Panc1 (cell line): ENCODE measurements around the gene ADGRF1. TPM values are rescaled to one million over a fixed set of nuclear protein-coding genes. Genes with fewer than 3 reads are reported as not detected.

Experiments
- ATAC-seq: fragments of 200-7000 bp; cut with Tn5 transposase; 2 replicates; pipeline ENCODE4 v1.9.1; 2020; ENCODE audit warnings: mild to moderate bottlenecking, moderate library complexity
- BruUV-seq: library from RNA; stranded (reverse); fragments of 400-500 nt; replicated peaks from 2 replicates; lab custom pipeline; 2021; lab: Mats Ljungman, UMichigan
- CTCF ChIA-PET: fragments of 300-600 bp; sonication (Branson Sonifier 250); formaldehyde crosslinking; loops from one replicate; lab custom pipeline; 2022; ENCODE audit warnings: antibody characterized with exemption; lab: Charles Lee
- POLR2A ChIA-PET: fragments of 300-600 bp; sonication (Branson Sonifier 250); formaldehyde crosslinking; loops from one replicate; lab custom pipeline; 2022; ENCODE audit warnings: antibody characterized with exemption; lab: Charles Lee
- DNase-seq: peaks from one replicate; pipeline ENCODE4 v3.0.0-alpha.2; 2010; ENCODE audit warnings: low read depth, low spot score
- H3K27ac ChIP-seq: 2 replicates; pipeline ENCODE4 v1.5.1; 2011; ENCODE audit warnings: mild to moderate bottlenecking, low read length, inconsistent platforms
- H3K27me3 ChIP-seq: fragments of 200-500 bp; sonication (Bioruptor generic); 2 replicates; pipeline ENCODE4 v1.6.0; 2014; ENCODE audit warnings: low read length, inconsistent platforms; ENCODE audit not compliant: control insufficient read depth, insufficient read depth
- H3K36me3 ChIP-seq: fragments of 200-500 bp; sonication (Bioruptor generic); 2 replicates; pipeline ENCODE4 v1.5.1; 2014; ENCODE audit warnings: inconsistent platforms, mild to moderate bottlenecking, low read length, moderate library complexity; ENCODE audit not compliant: control insufficient read depth, insufficient read depth
- H3K4me1 ChIP-seq: 2 replicates; pipeline ENCODE4 v1.5.1; 2011; ENCODE audit warnings: inconsistent platforms, mild to moderate bottlenecking, low read length, moderate library complexity; ENCODE audit not compliant: control insufficient read depth, insufficient read depth
- H3K4me3 ChIP-seq, 2 experiments: 2 replicates each; pipeline ENCODE4 v1.5.1; 2011 to 2012; ENCODE audit warnings: low read depth in 2 of 2, low read length in 2 of 2, mild to moderate bottlenecking in 2 of 2, inconsistent platforms in 1 of 2, moderate library complexity in 1 of 2
- H3K9me3 ChIP-seq: fragments of 200-500 bp; sonication (Bioruptor generic); 2 replicates; pipeline ENCODE4 v1.5.1; 2014; ENCODE audit warnings: low read depth, mild to moderate bottlenecking, inconsistent platforms, low read length, moderate library complexity; ENCODE audit not compliant: control insufficient read depth, insufficient read depth
- CTCF ChIP-seq: fragments of 450-650 bp; IDR thresholded peaks from 2 replicates; pipeline ENCODE4 v1.5.1; 2017; ENCODE audit warnings: mild to moderate bottlenecking
- POLR2AphosphoS5 ChIP-seq: IDR thresholded peaks from 2 replicates; pipeline ENCODE4 v1.6.1; 2012; ENCODE audit warnings: mild to moderate bottlenecking, low read depth, low read length, moderate library complexity
- REST ChIP-seq, 2 experiments: IDR thresholded peaks; 2 replicates each; pipeline ENCODE4 v1.6.1; 2011 to 2012; ENCODE audit warnings: low read depth in 2 of 2, control low read depth in 1 of 2, low read length in 1 of 2, mild to moderate bottlenecking in 1 of 2, moderate library complexity in 1 of 2; ENCODE audit not compliant: insufficient read depth in 1 of 2
- SIN3A ChIP-seq: IDR thresholded peaks from 2 replicates; pipeline ENCODE4 v1.6.1; 2012; ENCODE audit warnings: low read depth, mild to moderate bottlenecking, low read length, moderate library complexity, borderline replicate concordance; ENCODE audit not compliant: insufficient read depth
- TCF7L2 ChIP-seq: IDR thresholded peaks from 2 replicates; pipeline ENCODE4 v1.6.1; 2011; ENCODE audit warnings: mild to moderate bottlenecking, low read depth, low read length, inconsistent platforms
- in situ Hi-C: cut with HindIII; loops from 2 replicates; pipeline ENCODE4 v1.10.0; 2016; ENCODE audit warnings: low sequenced_read_pairs, low pct_unique_long_range_greater_than_20kb
- intact Hi-C: fragments of 100-400 bp; cut with micrococcal nuclease; formaldehyde crosslinking; loops from one replicate; pipeline ENCODE4 v1.10.0; 2022; ENCODE audit not compliant: unreplicated experiment
- total RNA-seq: library from RNA; stranded (reverse); gene quantifications from one replicate; pipeline ENCODE4 v1.2.1, GENCODE V29; 2021; ENCODE audit not compliant: unreplicated experiment

The ADGRF1 gene
- total RNA-seq, 1 experiment from 2014 or later: 0.95 TPM

GRCh38 chr6:47086051-47086770, 44.1 kb upstream of the ADGRF1 start:
- Histone ChIP-seq H3K9me3 (no peaks in the 10 kb centered on the region), H3K4me3 (no peak overlapping the region), H3K36me3 (no peaks in the 10 kb centered on the region), H3K27ac (no peak overlapping the region), H3K4me1 (no peaks in the 10 kb centered on the region), H3K27me3 (no peaks in the 10 kb centered on the region)
- intact Hi-C loops: no loop called here
- BruUV-seq: no TSS peak
- CTCF ChIA-PET: no interaction called here
- in situ Hi-C loops: no loop called here
- no peak for DNase-seq
- no peak for ATAC-seq
- POLR2A ChIA-PET: no interaction called here
- TF ChIP-seq CTCF (no peak), TCF7L2 (no peak), POLR2AphosphoS5 (no peak), SIN3A (no peak), REST (IDR thresholded peaks at IDR 0.05; ENCODE audit: insufficient read depth in 1 of 2, low read depth in 2 of 2, low read length in 1 of 2) (no peak)

- in situ Hi-C loops: no loop called here
- ChIA-PET CTCF (no interaction called here), POLR2A (no interaction called here)
- intact Hi-C loops: no loop called here
- H3K36me3 ChIP-seq: no peaks in the 10 kb centered on the region
- no peak for DNase-seq
- TF ChIP-seq REST (IDR thresholded peaks at IDR 0.05; ENCODE audit: insufficient read depth in 1 of 2, low read depth in 2 of 2, low read length in 1 of 2) (no peak), TCF7L2 (no peak), POLR2AphosphoS5 (no peak), CTCF (no peak), SIN3A (no peak)
- BruUV-seq: no TSS peak
- H3K4me1 ChIP-seq: no peaks in the 10 kb centered on the region
- no peaks in the 10 kb centered on the region for H3K9me3 ChIP-seq
- H3K4me3 ChIP-seq: no peak overlapping the region
- 0 out of 2 replicates have a peak, but pooled peaks have one; percentile 58 for ATAC-seq
- no peak overlapping the region for H3K27ac ChIP-seq
- no peaks in the 10 kb centered on the region for H3K27me3 ChIP-seq
Measured at GRCh38 chr6:47084610-47085009, 42.5 kb upstream of the ADGRF1 start.
